Astrocyte (in vitro differentiated cells and primary cell): ENCODE data around the gene MTX3. TPM values are rescaled to one million over a fixed set of nuclear protein-coding genes. Genes with fewer than 3 reads are reported as not detected.

Experiments
- DNase-seq: peaks from one replicate; pipeline ENCODE4 v3.0.0-alpha.2; 2010; ENCODE audit warnings: low read depth
- FAIRE-seq: peaks from 2 replicates; lab custom pipeline; 2011; peaks lifted over from hg19 to GRCh38; lab: Jason Lieb, UNC
- H2AFZ ChIP-seq: 2 replicates; pipeline ENCODE4 v1.6.0; 2012; ENCODE audit warnings: low read depth, low read length, inconsistent platforms
- H3K27ac ChIP-seq: 2 replicates; pipeline ENCODE4 v1.5.1; 2011; ENCODE audit warnings: low read depth, low read length, inconsistent platforms
- H3K27me3 ChIP-seq: 2 replicates; pipeline ENCODE4 v1.6.0; 2011; ENCODE audit warnings: low read length, inconsistent platforms; ENCODE audit not compliant: insufficient read depth
- H3K36me3 ChIP-seq: 2 replicates; pipeline ENCODE4 v1.5.1; 2011; ENCODE audit warnings: low read length, inconsistent platforms; ENCODE audit not compliant: insufficient read depth
- H3K4me1 ChIP-seq: 2 replicates; pipeline ENCODE4 v1.5.1; 2011; ENCODE audit warnings: low read length, inconsistent platforms; ENCODE audit not compliant: insufficient read depth
- H3K4me2 ChIP-seq: 2 replicates; pipeline ENCODE4 v1.6.0; 2012; ENCODE audit warnings: low read length, inconsistent platforms
- H3K4me3 ChIP-seq: 2 replicates; pipeline ENCODE4 v1.5.1; 2011; ENCODE audit warnings: low read depth, mild to moderate bottlenecking, low read length, inconsistent platforms; ENCODE audit not compliant: insufficient read depth
- H3K79me2 ChIP-seq: 2 replicates; pipeline ENCODE4 v1.6.0; 2012; ENCODE audit warnings: mild to moderate bottlenecking, low read length, inconsistent platforms; ENCODE audit not compliant: insufficient read depth
- H3K9ac ChIP-seq: 2 replicates; pipeline ENCODE4 v1.6.0; 2012; ENCODE audit warnings: mild to moderate bottlenecking, low read length, inconsistent platforms
- H3K9me3 ChIP-seq: 2 replicates; pipeline ENCODE4 v1.5.1; 2012; ENCODE audit warnings: low read depth, mild to moderate bottlenecking, low read length, inconsistent platforms; ENCODE audit not compliant: insufficient read depth
- H4K20me1 ChIP-seq: 2 replicates; pipeline ENCODE4 v1.6.0; 2012; ENCODE audit warnings: low read length, inconsistent platforms; ENCODE audit not compliant: insufficient read depth
- H3K27ac Mint-ChIP-seq: one replicate; pipeline ENCODE4 v1.8.0; 2021; ENCODE audit warnings: mild to moderate bottlenecking, mixed read lengths; ENCODE audit not compliant: unreplicated experiment
- H3K27me3 Mint-ChIP-seq: one replicate; pipeline ENCODE4 v1.8.0; 2021; ENCODE audit warnings: low read depth, mixed read lengths; ENCODE audit not compliant: unreplicated experiment
- H3K36me3 Mint-ChIP-seq: one replicate; pipeline ENCODE4 v1.8.0; 2021; ENCODE audit warnings: low read depth, mixed read lengths; ENCODE audit not compliant: unreplicated experiment
- H3K4me1 Mint-ChIP-seq: one replicate; pipeline ENCODE4 v1.8.0; 2021; ENCODE audit warnings: low read depth, mixed read lengths; ENCODE audit not compliant: unreplicated experiment
- H3K4me3 Mint-ChIP-seq: one replicate; pipeline ENCODE4 v1.8.0; 2021; ENCODE audit warnings: mild to moderate bottlenecking, moderate library complexity, mixed read lengths; ENCODE audit not compliant: unreplicated experiment
- H3K9me3 Mint-ChIP-seq: one replicate; pipeline ENCODE4 v1.8.0; 2021; ENCODE audit warnings: mild to moderate bottlenecking, mixed read lengths; ENCODE audit not compliant: unreplicated experiment
- CTCF ChIP-seq: IDR thresholded peaks from 2 replicates; pipeline ENCODE4 v1.5.1; 2011; ENCODE audit warnings: low read depth, mild to moderate bottlenecking, inconsistent platforms, low read length, moderate library complexity; ENCODE audit not compliant: insufficient read depth
- EZH2 ChIP-seq: IDR thresholded peaks from 2 replicates; pipeline ENCODE4 v1.6.1; 2012; ENCODE audit warnings: mild to moderate bottlenecking, low read length, inconsistent platforms; ENCODE audit not compliant: insufficient read depth
- total RNA-seq: library from RNA; stranded (reverse); gene quantifications from 2 replicates; pipeline ENCODE4 v1.2.1, GENCODE V29; 2021

The MTX3 gene
- total RNA-seq, 1 donor from 2014 or later, result 14.0 TPM

- Histone ChIP-seq H3K9me3 (no peaks in the 10 kb centered on the region), H3K4me2 (no peak overlapping the region), H4K20me1 (no peaks in the 10 kb centered on the region), H3K4me3 (no peak overlapping the region), H3K27me3 (no peaks in the 10 kb centered on the region), H3K79me2 (no peaks in the 10 kb centered on the region), H2AFZ (no peak overlapping the region), H3K36me3 (no peaks in the 10 kb centered on the region), H3K27ac (no peak overlapping the region), H3K9ac (no peak overlapping the region), H3K4me1 (peaks cover 11% of the 10 kb centered on the region)
- FAIRE-seq (peak; percentile 45), DNase-seq (no peak)
- no peak for TF ChIP-seq CTCF
- TF ChIP-seq EZH2, result no peak
- Mint-ChIP-seq H3K27ac (no peak overlapping the region), H3K4me3 (no peak overlapping the region), H3K27me3 (no peaks in the 10 kb centered on the region), H3K9me3 (no peaks in the 10 kb centered on the region), H3K4me1 (peaks cover 10% of the 10 kb centered on the region), H3K36me3 (no peaks in the 10 kb centered on the region)
These were observed 26.9 kb downstream of the MTX3 start for GRCh38 chr5:79964136-79964535.

- no peaks in the 10 kb centered on the region for H3K79me2 ChIP-seq
These were observed 27.6 kb downstream of the MTX3 start for GRCh38 chr5:79963261-79964061.

More at GRCh38 chr5:79963261-79964061, 27.6 kb downstream of the MTX3 start:
- Histone ChIP-seq H3K36me3 (no peaks in the 10 kb centered on the region), H4K20me1 (no peaks in the 10 kb centered on the region), H3K9me3 (no peaks in the 10 kb centered on the region), H3K4me3 (no peak overlapping the region), H3K27me3 (no peaks in the 10 kb centered on the region), H3K4me1 (peaks cover 11% of the 10 kb centered on the region), H2AFZ (no peak overlapping the region), H3K4me2 (no peak overlapping the region), H3K9ac (no peak overlapping the region), H3K27ac (no peak overlapping the region)
- Mint-ChIP-seq H3K9me3 (no peaks in the 10 kb centered on the region), H3K27ac (no peak overlapping the region), H3K27me3 (no peaks in the 10 kb centered on the region), H3K36me3 (no peaks in the 10 kb centered on the region), H3K4me1 (peaks cover 10% of the 10 kb centered on the region), H3K4me3 (no peak overlapping the region)
- no peak for TF ChIP-seq EZH2
- no peak for TF ChIP-seq CTCF
- DNase-seq (no peak), FAIRE-seq (no peak)
